GM19463 (cell line): ENCODE results near the gene DOCK2.
A peak's percentile ranks its signal among the peaks of the same experiment; 100 is the strongest.
"Not testable (repeated sequence)": the region's sequence is repeated elsewhere in the genome, so short reads cannot be mapped to it uniquely, and the experiment has no call there.

ENCODE experiments used
- ATAC-seq: cut with Tn5 transposase; IDR thresholded peaks from one replicate; pipeline ENCODE4 v1.9.1; 2021; ENCODE audit warnings: mild to moderate bottlenecking, moderate library complexity; ENCODE audit not compliant: unreplicated experiment

Gene DOCK2

DNA sequence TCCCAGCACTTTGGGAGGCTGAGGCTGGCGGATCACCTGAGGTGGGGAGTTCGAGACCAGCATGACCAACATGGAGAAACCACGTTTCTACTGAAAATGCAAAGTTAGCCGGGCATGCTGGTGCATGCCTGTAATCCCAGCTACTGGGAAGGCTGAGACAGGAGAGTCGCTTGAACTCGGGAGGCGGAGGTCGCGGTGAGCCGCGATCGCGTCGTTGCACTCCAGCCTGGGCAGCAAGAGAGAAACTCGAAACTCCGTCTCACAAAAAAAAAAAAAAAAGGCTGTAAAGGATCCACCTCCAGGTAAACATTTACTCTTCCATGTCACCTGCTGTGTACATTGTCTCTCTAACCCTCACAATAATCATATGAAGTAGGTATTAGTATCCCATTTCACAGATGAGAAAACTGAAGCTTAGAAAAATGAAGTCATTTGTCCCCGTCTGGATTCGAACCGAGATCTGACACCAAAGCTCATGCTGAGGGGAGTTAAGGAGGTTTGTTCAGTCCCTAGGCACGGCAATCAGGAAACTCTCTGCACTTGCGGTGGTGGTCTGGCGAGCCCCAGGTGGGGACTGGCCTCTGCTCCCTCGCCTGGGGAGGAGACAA is 494 bp upstream of the DOCK2 start:
- no peak for ATAC-seq

GRCh38 chr5:169637549-169638121 is 560 bp downstream of the DOCK2 start:
- peak; percentile 64 for ATAC-seq

GRCh38 chr5:169641253-169641652 is 4.2 kb downstream of the DOCK2 start:
- ATAC-seq, result no peak

DNA sequence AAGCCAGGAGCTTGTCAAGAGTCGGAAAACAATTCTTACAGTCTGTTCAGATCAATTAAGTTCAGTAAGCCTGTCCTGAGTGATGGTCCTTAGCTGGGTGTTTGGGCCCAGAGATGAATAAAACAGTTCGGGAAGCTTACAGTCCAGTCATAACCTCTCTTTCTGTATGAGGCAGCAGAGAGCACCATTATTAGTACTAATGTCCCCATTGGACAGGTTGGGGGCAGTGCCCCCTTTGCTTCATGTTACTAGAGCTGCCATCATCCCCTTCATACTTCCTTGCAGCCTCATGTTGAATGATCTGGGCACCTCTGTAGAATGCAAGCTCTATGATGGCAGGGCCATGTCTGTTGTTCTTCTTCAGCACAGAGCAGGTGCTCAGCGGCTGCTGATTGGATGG is 9.8 kb downstream of the DOCK2 start:
- peak; percentile 34 for ATAC-seq

GRCh38 chr5:169647566-169647965 is 10.5 kb downstream of the DOCK2 start:
- ATAC-seq, result peak; percentile 46

GRCh38 chr5:169648725-169649310 is 11.7 kb downstream of the DOCK2 start:
- no peak for ATAC-seq

GRCh38 chr5:169649486-169649885 is 12.4 kb downstream of the DOCK2 start:
- ATAC-seq, result no peak

- ATAC-seq, result peak; percentile 55
Observed at GRCh38 chr5:169650701-169651331, 13.7 kb downstream of the DOCK2 start.

- no peak for ATAC-seq
Observed at GRCh38 chr5:169651526-169651925, 14.5 kb downstream of the DOCK2 start.

DNA sequence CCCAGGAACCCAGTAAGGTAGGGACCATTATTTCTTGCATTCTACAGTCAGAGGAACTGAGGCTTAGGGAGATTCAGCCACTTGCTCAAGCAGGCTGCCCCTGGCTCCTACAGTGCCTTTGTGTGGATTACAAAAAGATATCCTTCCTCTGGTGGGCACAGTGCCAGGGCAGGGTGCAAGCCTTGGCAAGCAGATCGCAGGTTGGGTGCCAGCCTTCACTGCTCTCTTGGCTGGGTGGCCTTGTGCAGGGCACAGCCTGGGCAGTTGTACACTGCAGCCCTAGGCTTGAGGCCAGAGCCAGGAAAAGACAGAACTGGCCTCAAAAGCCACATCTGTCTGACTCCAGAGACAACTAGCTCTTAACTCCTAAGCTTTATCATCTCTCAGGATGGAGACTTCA is 15.0 kb downstream of the DOCK2 start:
- ATAC-seq, result no peak

DNA sequence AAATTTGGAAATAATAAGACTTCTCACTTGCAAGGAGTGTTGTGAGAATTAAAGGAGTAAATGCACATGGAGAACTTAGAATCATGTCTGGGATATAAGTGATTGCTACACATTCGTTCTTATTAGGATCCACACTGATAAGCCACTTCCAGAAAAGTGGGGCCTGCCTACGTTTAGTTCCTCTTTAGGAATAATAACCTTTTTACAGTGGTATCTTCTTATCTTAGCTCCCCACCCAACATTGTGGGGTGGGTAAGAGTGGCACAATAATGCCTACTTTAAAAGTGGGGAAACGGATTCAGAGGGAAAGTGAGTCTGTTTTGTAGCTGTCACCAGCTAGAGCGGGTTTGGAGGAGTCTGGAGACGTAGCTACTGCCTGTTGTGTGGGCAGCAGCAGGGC is 16.0 kb downstream of the DOCK2 start:
- no peak for ATAC-seq

- no peak for ATAC-seq
Observed at GRCh38 chr5:169655353-169655752, 18.3 kb downstream of the DOCK2 start.

DNA sequence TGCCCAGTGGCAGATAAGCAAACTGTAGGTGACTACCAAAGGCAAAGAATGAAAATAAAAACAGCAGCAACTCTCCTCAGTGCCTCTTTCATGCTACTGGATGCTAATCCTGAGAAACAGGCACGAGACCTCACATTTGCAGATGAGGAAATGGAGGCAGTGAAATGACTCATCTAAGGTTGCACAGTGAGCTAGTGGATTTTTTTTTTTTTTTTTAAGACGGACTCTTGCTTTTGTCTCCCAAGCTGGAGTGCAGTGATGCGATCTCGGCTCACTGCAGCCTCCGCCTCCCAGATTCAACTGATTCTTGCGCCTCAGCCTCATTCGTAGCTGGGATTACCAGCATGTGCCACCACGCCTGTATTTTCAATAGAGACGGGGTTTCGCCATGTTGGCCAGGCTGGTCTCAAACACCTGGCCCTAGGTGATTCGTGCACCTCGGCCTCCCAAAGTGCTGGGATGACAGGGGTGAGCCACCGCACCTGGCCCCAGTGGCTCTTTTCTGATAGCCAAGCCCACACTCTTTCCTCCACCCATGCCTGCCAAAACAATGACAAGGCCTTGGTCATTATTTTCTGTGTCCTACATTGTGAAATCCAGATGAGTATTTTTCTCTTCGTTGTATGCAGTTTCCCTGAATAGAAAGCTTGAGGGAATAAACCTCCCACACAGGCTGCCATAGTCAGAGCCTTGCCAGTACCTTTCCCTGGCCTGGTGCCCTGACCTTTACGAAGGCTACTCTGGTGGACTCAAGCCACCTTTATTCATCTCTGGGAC is 19.2 kb downstream of the DOCK2 start:
- ATAC-seq, result peak; percentile 76

DNA sequence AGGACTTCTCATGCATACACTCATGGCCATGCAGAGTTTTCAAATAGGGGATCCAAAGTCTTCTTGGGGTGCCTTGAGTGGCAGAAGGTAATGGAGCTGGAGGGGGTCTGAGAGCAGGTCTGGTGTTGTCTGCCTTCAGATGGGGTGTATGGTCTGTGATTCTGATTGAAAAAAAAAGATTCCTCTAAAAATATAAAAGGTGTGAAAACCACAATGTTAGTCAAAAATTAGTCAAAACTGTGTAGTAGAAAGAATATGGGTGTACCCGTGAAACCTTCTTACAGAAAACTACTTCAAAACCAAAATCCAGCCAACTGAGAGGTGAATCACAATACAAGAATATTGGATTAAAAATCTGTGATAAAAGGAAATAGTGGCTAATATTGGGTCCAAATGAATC is 20.1 kb downstream of the DOCK2 start:
- ATAC-seq, result peak; percentile 49

DNA sequence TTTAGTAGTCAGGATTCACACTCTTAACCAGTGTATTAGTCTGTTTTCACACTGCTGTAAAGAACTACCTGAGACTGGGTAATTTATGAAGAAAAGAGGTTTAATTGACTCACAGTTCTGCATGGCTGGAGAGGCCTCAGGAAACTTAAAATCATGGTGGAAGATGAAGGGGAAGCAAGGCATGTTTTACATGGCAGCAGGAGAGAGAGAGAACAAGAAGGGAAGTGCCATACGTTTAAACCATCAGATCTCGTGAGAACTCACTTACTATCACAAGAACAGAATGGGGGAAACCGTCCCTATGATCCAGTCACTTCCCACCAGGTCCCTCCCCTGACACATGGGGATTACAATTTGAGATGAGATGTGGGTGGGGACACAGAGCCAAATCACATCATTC is 25.4 kb downstream of the DOCK2 start:
- ATAC-seq, result not testable (repeated sequence)

DNA sequence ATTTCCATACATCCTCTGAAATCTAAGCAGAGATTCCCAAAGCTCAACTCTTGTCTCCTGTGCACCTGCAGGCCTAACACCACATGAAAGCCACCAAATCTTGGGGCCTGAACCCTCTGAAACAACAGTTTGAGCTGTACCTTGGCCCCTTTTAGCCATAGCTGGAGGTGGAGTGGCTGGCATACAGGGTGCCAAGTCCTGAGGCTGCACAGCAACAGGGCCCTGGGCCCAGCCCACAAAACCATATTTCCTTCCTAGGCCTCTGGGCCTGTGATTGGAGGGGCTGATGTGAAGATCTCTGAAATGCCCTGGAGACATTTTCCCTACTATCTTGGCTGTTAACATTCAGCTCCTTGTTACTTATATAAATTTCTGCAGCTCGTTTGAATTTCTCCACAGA is 26.5 kb downstream of the DOCK2 start:
- ATAC-seq, result no peak

DNA sequence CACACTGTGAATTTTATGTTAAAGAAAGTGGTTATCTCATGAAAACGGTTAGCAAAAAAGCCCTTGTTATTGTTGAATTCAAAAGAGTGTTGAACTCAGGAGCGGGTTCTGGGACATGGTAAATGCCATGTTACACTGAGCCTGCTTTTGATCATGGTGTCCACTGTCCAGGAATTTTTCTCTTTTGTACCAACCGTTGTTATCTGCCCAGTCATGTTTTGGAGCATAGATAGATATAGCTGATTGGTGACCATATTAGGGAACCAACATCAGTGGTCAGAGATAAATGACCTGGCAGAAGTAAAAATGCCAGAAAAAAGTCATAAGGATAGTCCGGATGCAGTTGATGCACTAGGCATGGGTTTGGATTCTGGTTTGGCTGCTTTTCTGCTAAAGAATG is 29.3 kb downstream of the DOCK2 start:
- ATAC-seq, result no peak

DNA sequence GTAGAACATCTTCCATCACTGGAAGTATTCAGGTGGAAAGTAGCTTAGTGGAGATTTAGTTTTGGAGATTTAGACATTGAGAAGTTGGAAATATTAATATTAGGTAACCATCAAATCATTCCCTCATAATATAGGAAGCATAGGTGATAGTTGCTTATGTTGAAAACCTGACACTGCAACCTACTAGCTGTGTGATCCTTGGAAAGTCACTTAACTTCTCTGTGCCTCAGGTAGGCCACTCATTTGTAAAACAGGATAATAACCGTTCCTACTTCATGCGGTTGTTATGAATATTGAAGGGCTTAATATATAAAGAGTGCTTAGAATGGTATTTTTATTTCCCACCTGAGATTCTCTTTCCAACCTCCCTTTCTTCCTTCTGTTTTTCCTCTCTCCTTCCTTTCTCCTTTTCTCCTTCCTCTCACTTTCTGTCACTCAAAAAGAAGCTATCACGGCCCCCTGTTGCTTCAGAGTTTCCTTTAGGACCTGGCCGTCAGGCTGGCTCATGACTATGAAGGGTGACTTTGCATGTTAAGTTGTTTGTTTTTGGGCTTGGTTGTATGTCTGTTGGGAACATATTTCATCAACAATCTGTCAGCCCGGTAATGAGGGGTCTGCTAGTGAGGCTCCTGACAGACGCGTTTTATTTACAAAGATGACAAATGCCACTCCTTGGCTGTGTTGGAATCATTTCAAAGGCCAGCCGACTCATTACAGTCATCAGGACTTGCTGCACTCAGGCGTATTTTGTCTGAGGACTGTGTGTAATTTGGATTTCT is 31.0 kb downstream of the DOCK2 start:
- no peak for ATAC-seq

- ATAC-seq, result no peak
Observed at GRCh38 chr5:169668732-169669131, 31.7 kb downstream of the DOCK2 start.

- peak; percentile 97 for ATAC-seq
Observed at GRCh38 chr5:169670769-169671525, 33.9 kb downstream of the DOCK2 start.
